PC-3 (cell line): ENCODE results near the gene UGCG. TPM values are rescaled to one million over a fixed set of nuclear protein-coding genes. Genes with fewer than 3 reads are reported as not detected.
"Not testable (repeated sequence)": the region's sequence is repeated elsewhere in the genome, so short reads cannot be mapped to it uniquely, and the experiment has no call there.

Source experiments
- ATAC-seq: fragments of 200-7000 bp; cut with Tn5 transposase; 2 replicates; pipeline ENCODE4 v1.9.1; 2020; ENCODE audit warnings: mild to moderate bottlenecking, moderate library complexity
- BruUV-seq: library from RNA; stranded (reverse); fragments of 400-500 nt; replicated peaks from 2 replicates; lab custom pipeline; 2021; lab: Mats Ljungman, UMichigan
- CTCF ChIA-PET: fragments of 300-600 bp; sonication (Branson Sonifier 250); formaldehyde crosslinking; loops from one replicate; lab custom pipeline; 2022; ENCODE audit warnings: antibody characterized with exemption; lab: Charles Lee
- POLR2A ChIA-PET: fragments of 300-600 bp; sonication (Branson Sonifier 250); formaldehyde crosslinking; loops from one replicate; lab custom pipeline; 2022; ENCODE audit warnings: antibody characterized with exemption; ENCODE audit not compliant: unreplicated experiment; lab: Charles Lee
- DNase-seq: peaks from one replicate; pipeline ENCODE4 v3.0.0-alpha.2; 2015
- H2AFZ ChIP-seq: fragments of 300-600 bp; sonication (generic); 2 replicates; pipeline ENCODE4 v1.6.0; 2016; ENCODE audit warnings: antibody characterized with exemption, low read length
- H3F3A ChIP-seq: fragments of 300-600 bp; sonication (generic); one replicate; pipeline ENCODE4 v1.6.0; 2017; ENCODE audit warnings: antibody characterized with exemption, low read length, control low read depth, mild to moderate bottlenecking; ENCODE audit not compliant: unreplicated experiment
- H3K27ac ChIP-seq: fragments of 300-600 bp; sonication (generic); 2 replicates; pipeline ENCODE4 v1.5.1; 2016; ENCODE audit warnings: mild to moderate bottlenecking, low read length
- H3K27me3 ChIP-seq: fragments of 300-600 bp; sonication (generic); 2 replicates; pipeline ENCODE4 v1.6.1; 2016; ENCODE audit warnings: low read length, mixed read lengths
- H3K36me3 ChIP-seq: fragments of 300-600 bp; sonication (generic); 2 replicates; pipeline ENCODE4 v1.6.1; 2016; ENCODE audit warnings: low read depth, mixed run types, low read length, mixed read lengths
- H3K4me1 ChIP-seq: fragments of 300-600 bp; sonication (generic); 2 replicates; pipeline ENCODE4 v1.5.1; 2016; ENCODE audit warnings: low read length; ENCODE audit not compliant: insufficient read depth
- H3K4me2 ChIP-seq: fragments of 300-600 bp; sonication (generic); 2 replicates; pipeline ENCODE4 v1.6.0; 2016; ENCODE audit warnings: low read length
- H3K4me3 ChIP-seq: fragments of 300-600 bp; sonication (generic); 2 replicates; pipeline ENCODE4 v1.5.1; 2016; ENCODE audit warnings: mild to moderate bottlenecking, low read length, mixed read lengths
- H3K79me2 ChIP-seq: fragments of 300-600 bp; sonication (generic); 2 replicates; pipeline ENCODE4 v1.6.1; 2017; ENCODE audit warnings: low read length, mixed read lengths
- H3K9ac ChIP-seq: fragments of 300-600 bp; sonication (generic); 2 replicates; pipeline ENCODE4 v1.6.0; 2016; ENCODE audit warnings: mild to moderate bottlenecking, low read length
- H3K9me2 ChIP-seq: fragments of 300-600 bp; sonication (generic); replicated peaks from 2 replicates; pipeline ENCODE4 v1.6.1; 2016; ENCODE audit warnings: mixed run types, low read length, mixed read lengths
- H3K9me3 ChIP-seq: fragments of 300-600 bp; sonication (generic); 2 replicates; pipeline ENCODE4 v1.6.1; 2016; ENCODE audit warnings: low read length, mixed read lengths
- H4K20me1 ChIP-seq: fragments of 300-600 bp; sonication (generic); 2 replicates; pipeline ENCODE4 v1.6.1; 2016; ENCODE audit warnings: low read length, mixed read lengths
- CTCF ChIP-seq: fragments of 300-600 bp; sonication (generic); conservative IDR thresholded peaks from 2 replicates; pipeline ENCODE4 v1.5.1; 2017; ENCODE audit warnings: antibody characterized with exemption, low read depth, mild to moderate bottlenecking, low read length
- EZH2 ChIP-seq: fragments of 300-600 bp; sonication (generic); IDR thresholded peaks from one replicate; pipeline ENCODE4 v1.6.1; 2017; ENCODE audit warnings: antibody characterized with exemption, mild to moderate bottlenecking, low read length; ENCODE audit not compliant: unreplicated experiment
- EZH2phosphoT487 ChIP-seq: fragments of 300-600 bp; sonication (generic); IDR thresholded peaks from 2 replicates; pipeline ENCODE4 v1.6.1; 2018; ENCODE audit warnings: mild to moderate bottlenecking, antibody characterized with exemption, low read length, borderline replicate concordance
- intact Hi-C: fragments of 100-400 bp; cut with micrococcal nuclease; formaldehyde crosslinking; loops from 2 replicates; pipeline ENCODE4 v1.9.0; 2023
- total RNA-seq: library from RNA; depleted of rRNA; stranded (reverse); fragments of >200 nt; gene quantifications from 2 replicates; pipeline ENCODE4 v1.2.3, GENCODE V29; 2014

The UGCG gene
- total RNA-seq, 1 experiment from 2014 or later: 29.4 TPM

- no peaks in the 10 kb centered on the region for H3K36me3 ChIP-seq
- no peaks in the 10 kb centered on the region for H3K9me2 ChIP-seq
- ATAC-seq (no peak), DNase-seq (no peak)
- TF ChIP-seq CTCF (no peak), EZH2phosphoT487 (no peak), EZH2 (no peak)
- no peak overlapping the region for H3K4me2 ChIP-seq
- no peak overlapping the region for H3K9ac ChIP-seq
- H3K4me3 ChIP-seq: no peak overlapping the region
- intact Hi-C loops: no loop called here
- H2AFZ ChIP-seq: no peak overlapping the region
- BruUV-seq: no TSS peak
- no peaks in the 10 kb centered on the region for H3F3A ChIP-seq
- H3K9me3 ChIP-seq: no peaks in the 10 kb centered on the region
- no peaks in the 10 kb centered on the region for H3K79me2 ChIP-seq
- H4K20me1 ChIP-seq: no peaks in the 10 kb centered on the region
- H3K27ac ChIP-seq: no peak overlapping the region
- ChIA-PET CTCF (no interaction called here), POLR2A (no interaction called here)
- no peaks in the 10 kb centered on the region for H3K4me1 ChIP-seq
- H3K27me3 ChIP-seq: no peaks in the 10 kb centered on the region
These were observed 22.7 kb upstream of the UGCG start for GRCh38 chr9:111873901-111874300.

- no peaks in the 10 kb centered on the region for H3K79me2 ChIP-seq
- H3K9ac ChIP-seq: no peak overlapping the region
- no peak for ATAC-seq
- H3K9me2 ChIP-seq: no peaks in the 10 kb centered on the region
- DNase-seq: no peak
- H3K4me1 ChIP-seq: no peaks in the 10 kb centered on the region
- intact Hi-C loops: no loop called here
- no TSS peak for BruUV-seq
- CTCF ChIA-PET: no interaction called here
- H2AFZ ChIP-seq: no peak overlapping the region
- H3K36me3 ChIP-seq: no peaks in the 10 kb centered on the region
- no peak overlapping the region for H3K4me3 ChIP-seq
- TF ChIP-seq EZH2: no peak
- TF ChIP-seq EZH2phosphoT487: no peak
- no peak for TF ChIP-seq CTCF
- no peaks in the 10 kb centered on the region for H3K27me3 ChIP-seq
- no peaks in the 10 kb centered on the region for H3K9me3 ChIP-seq
- no peak overlapping the region for H3K4me2 ChIP-seq
- POLR2A ChIA-PET: no interaction called here
- H3K27ac ChIP-seq: no peak overlapping the region
- H3F3A ChIP-seq: no peaks in the 10 kb centered on the region
- no peaks in the 10 kb centered on the region for H4K20me1 ChIP-seq
These were observed 22.1 kb upstream of the UGCG start for GRCh38 chr9:111874500-111874899.

- intact Hi-C loops, H3K4me3 ChIP-seq, H3K79me2 ChIP-seq, BruUV-seq, ATAC-seq, H3K27ac ChIP-seq, H3K27me3 ChIP-seq, H3K9ac ChIP-seq, H3F3A ChIP-seq, H3K4me2 ChIP-seq, H3K9me2 ChIP-seq, H3K9me3 ChIP-seq, H2AFZ ChIP-seq, POLR2A ChIA-PET, H3K36me3 ChIP-seq, DNase-seq, H3K4me1 ChIP-seq, CTCF ChIA-PET, H4K20me1 ChIP-seq: not testable (repeated sequence)
These were observed 21.3 kb upstream of the UGCG start for GRCh38 chr9:111875291-111875690.

- H3K27ac ChIP-seq, H3F3A ChIP-seq, H3K79me2 ChIP-seq, H3K4me2 ChIP-seq, CTCF ChIA-PET, H3K9ac ChIP-seq, H3K36me3 ChIP-seq, intact Hi-C loops, BruUV-seq, H4K20me1 ChIP-seq, DNase-seq, ATAC-seq, H3K4me1 ChIP-seq, POLR2A ChIA-PET, H3K27me3 ChIP-seq, H3K9me3 ChIP-seq, H3K4me3 ChIP-seq, H3K9me2 ChIP-seq, H2AFZ ChIP-seq: not testable (repeated sequence)
These were observed 20.9 kb upstream of the UGCG start for GRCh38 chr9:111875691-111876090.
